HUES64 (cell line): ENCODE data around the gene SH2B3.

ENCODE experiments used
- H3K27ac ChIP-seq: 2 replicates; pipeline ENCODE4 v1.7.0; 2013; ENCODE audit warnings: low read depth, low read length, inconsistent platforms
- H3K27me3 ChIP-seq: 2 replicates; pipeline ENCODE4 v1.6.1; 2013; ENCODE audit warnings: mild to moderate bottlenecking, low read length; ENCODE audit not compliant: insufficient read depth
- H3K36me3 ChIP-seq: 2 replicates; pipeline ENCODE4 v1.6.1; 2013; ENCODE audit warnings: mild to moderate bottlenecking, low read length; ENCODE audit not compliant: insufficient read depth
- H3K4me1 ChIP-seq: 2 replicates; pipeline ENCODE4 v1.6.1; 2013; ENCODE audit warnings: mild to moderate bottlenecking, low read length, moderate library complexity; ENCODE audit not compliant: insufficient read depth
- H3K4me3 ChIP-seq: 2 replicates; pipeline ENCODE4 v1.5.1; 2013; ENCODE audit warnings: mild to moderate bottlenecking, low read length, moderate library complexity
- H3K9ac ChIP-seq: 2 replicates; pipeline ENCODE4 v1.6.1; 2013; ENCODE audit warnings: mild to moderate bottlenecking, low read depth, low read length
- H3K9me3 ChIP-seq: 2 replicates; pipeline ENCODE4 v1.6.1; 2013; ENCODE audit warnings: low read depth, low read length; ENCODE audit not compliant: insufficient read depth
- WGBS: fragments of 150-250, 120-280 bp; methylation state at CpG from one replicate; pipeline ENCODE4 v1.1.7; 2013; ENCODE audit warnings: missing lambda C conversion rate; 5-methylcytosine and 5-hydroxymethylcytosine counted together

The SH2B3 gene

GRCh38 chr12:111404362-111405148 is 1.2 kb upstream of the SH2B3 start:
- no peaks in the 10 kb centered on the region for H3K36me3 ChIP-seq
- H3K4me1 ChIP-seq, result peaks cover 21% of the 10 kb centered on the region
- H3K27me3 ChIP-seq, result no peaks in the 10 kb centered on the region
- no peaks in the 10 kb centered on the region for H3K9me3 ChIP-seq
- 38% methylated on average over 18 of the region's 21 CpGs for WGBS
- peak overlapping the region; percentile 74 for H3K27ac ChIP-seq
- H3K9ac ChIP-seq, result peak overlapping the region; percentile 86
- peak overlapping the region; percentile 74 for H3K4me3 ChIP-seq

GRCh38 chr12:111405149-111405858 is 419 bp upstream of the SH2B3 start:
- under 1% methylated on average over 59 of the region's 59 CpGs for WGBS
- H3K27ac ChIP-seq, result peak overlapping the region; percentile 74
- H3K36me3 ChIP-seq, result no peaks in the 10 kb centered on the region
- no peaks in the 10 kb centered on the region for H3K9me3 ChIP-seq
- peaks cover 28% of the 10 kb centered on the region for H3K4me1 ChIP-seq
- peak overlapping the region; percentile 86 for H3K9ac ChIP-seq
- H3K27me3 ChIP-seq, result no peaks in the 10 kb centered on the region
- H3K4me3 ChIP-seq, result peak overlapping the region; percentile 74

- no peaks in the 10 kb centered on the region for H3K36me3 ChIP-seq
- peak overlapping the region; percentile 74 for H3K4me3 ChIP-seq
- H3K9me3 ChIP-seq, result no peaks in the 10 kb centered on the region
- WGBS, result 7% methylated on average over 28 of the region's 34 CpGs
- peaks cover 41% of the 10 kb centered on the region for H3K4me1 ChIP-seq
- no peaks in the 10 kb centered on the region for H3K27me3 ChIP-seq
- peak overlapping the region; percentile 66 for H3K9ac ChIP-seq
- peak overlapping the region; percentile 38; the same call in 1 of the 2 replicates for H3K27ac ChIP-seq
Observed at GRCh38 chr12:111406474-111407376, 1.0 kb downstream of the SH2B3 start.

GRCh38 chr12:111407377-111408115 is 1.8 kb downstream of the SH2B3 start:
- H3K27ac ChIP-seq, result peak overlapping the region; percentile 17; the same call in 1 of the 2 replicates
- no peaks in the 10 kb centered on the region for H3K9me3 ChIP-seq
- H3K27me3 ChIP-seq, result no peaks in the 10 kb centered on the region
- H3K36me3 ChIP-seq, result no peaks in the 10 kb centered on the region
- 51% methylated on average over 9 of the region's 9 CpGs for WGBS
- peak overlapping the region; percentile 74 for H3K4me3 ChIP-seq
- peak overlapping the region; percentile 66; the same call in 1 of the 2 replicates for H3K9ac ChIP-seq
- peaks cover 49% of the 10 kb centered on the region for H3K4me1 ChIP-seq

GRCh38 chr12:111408116-111408440 is 2.4 kb downstream of the SH2B3 start:
- H3K27ac ChIP-seq, result no peak overlapping the region
- peak overlapping the region; percentile 74; the same call in 1 of the 2 replicates for H3K4me3 ChIP-seq
- no peaks in the 10 kb centered on the region for H3K36me3 ChIP-seq
- H3K9me3 ChIP-seq, result no peaks in the 10 kb centered on the region
- H3K4me1 ChIP-seq, result peaks cover 53% of the 10 kb centered on the region
- H3K9ac ChIP-seq, result no peak overlapping the region
- WGBS, result no CpG with 5 or more reads among the region's 1 CpG
- no peaks in the 10 kb centered on the region for H3K27me3 ChIP-seq

GRCh38 chr12:111408686-111409402 is 3.1 kb downstream of the SH2B3 start:
- no peak overlapping the region for H3K9ac ChIP-seq
- no peak overlapping the region for H3K4me3 ChIP-seq
- no peaks in the 10 kb centered on the region for H3K27me3 ChIP-seq
- H3K27ac ChIP-seq, result no peak overlapping the region
- peaks cover 57% of the 10 kb centered on the region for H3K4me1 ChIP-seq
- no peaks in the 10 kb centered on the region for H3K36me3 ChIP-seq
- 93% methylated on average over 3 of the region's 4 CpGs for WGBS
- H3K9me3 ChIP-seq, result no peaks in the 10 kb centered on the region

- Histone ChIP-seq H3K27ac (peak overlapping the region; percentile 48), H3K9me3 (no peaks in the 10 kb centered on the region), H3K4me1 (peaks cover 55% of the 10 kb centered on the region), H3K4me3 (no peak overlapping the region), H3K9ac (no peak overlapping the region), H3K27me3 (no peaks in the 10 kb centered on the region), H3K36me3 (no peaks in the 10 kb centered on the region)
- 91% methylated on average over 15 of the region's 15 CpGs for WGBS
Observed at GRCh38 chr12:111409403-111409779, 3.7 kb downstream of the SH2B3 start.

GRCh38 chr12:111409780-111410430 is 4.2 kb downstream of the SH2B3 start:
- H3K9me3 ChIP-seq, result no peaks in the 10 kb centered on the region
- WGBS, result 66% methylated on average over 14 of the region's 14 CpGs
- H3K27me3 ChIP-seq, result no peaks in the 10 kb centered on the region
- peak overlapping the region; percentile 48 for H3K27ac ChIP-seq
- no peak overlapping the region for H3K9ac ChIP-seq
- peaks cover 50% of the 10 kb centered on the region for H3K4me1 ChIP-seq
- H3K36me3 ChIP-seq, result no peaks in the 10 kb centered on the region
- H3K4me3 ChIP-seq, result no peak overlapping the region

- H3K36me3 ChIP-seq, result no peaks in the 10 kb centered on the region
- no peaks in the 10 kb centered on the region for H3K9me3 ChIP-seq
- H3K4me1 ChIP-seq, result peaks cover 49% of the 10 kb centered on the region
- H3K9ac ChIP-seq, result no peak overlapping the region
- H3K4me3 ChIP-seq, result no peak overlapping the region
- peak overlapping the region; percentile 54; the same call in 1 of the 2 replicates for H3K27ac ChIP-seq
- no peaks in the 10 kb centered on the region for H3K27me3 ChIP-seq
- 88% methylated on average over 12 of the region's 12 CpGs for WGBS
Observed at GRCh38 chr12:111410431-111411184, 4.9 kb downstream of the SH2B3 start.
